GM23338 (cell line): ENCODE measurements around the gene SPATA2L. TPM values are rescaled to one million over a fixed set of nuclear protein-coding genes. Genes with fewer than 3 reads are reported as not detected.
"Not testable (repeated sequence)": the region's sequence is repeated elsewhere in the genome, so short reads cannot be mapped to it uniquely, and the experiment has no call there.

Experiments used
- ATAC-seq: fragments of 200-7000 bp; cut with Tn5 transposase; 3 replicates; pipeline ENCODE4 v1.9.1; 2020
- DNase-seq: peaks from one replicate; pipeline ENCODE4 v3.0.0-alpha.2; 2015; ENCODE audit warnings: low spot score
- H2AFZ ChIP-seq: fragments of 200-600 bp; sonication (generic); 2 replicates; pipeline ENCODE4 v1.8.0; 2016; ENCODE audit warnings: antibody characterized with exemption, mild to moderate bottlenecking, moderate library complexity
- H3F3A ChIP-seq: fragments of 200-600 bp; sonication (generic); replicated peaks from 2 replicates; pipeline ENCODE4 v1.8.0; 2017; ENCODE audit warnings: antibody characterized with exemption, mixed run types, low read depth
- H3K27ac ChIP-seq: fragments of 200-600 bp; sonication (generic); 2 replicates; pipeline ENCODE4 v1.6.1; 2016; ENCODE audit warnings: low read depth
- H3K27me3 ChIP-seq: fragments of 200-600 bp; sonication (generic); 2 replicates; pipeline ENCODE4 v1.8.0; 2016; ENCODE audit warnings: mild to moderate bottlenecking, mixed run types, moderate library complexity; ENCODE audit not compliant: insufficient read depth
- H3K36me3 ChIP-seq: fragments of 200-600 bp; sonication (generic); 2 replicates; pipeline ENCODE4 v1.8.0; 2016; ENCODE audit warnings: mild to moderate bottlenecking; ENCODE audit not compliant: insufficient read depth
- H3K4me1 ChIP-seq: fragments of 200-600 bp; sonication (generic); 2 replicates; pipeline ENCODE4 v1.8.0; 2016; ENCODE audit warnings: mild to moderate bottlenecking, moderate library complexity; ENCODE audit not compliant: insufficient read depth
- H3K4me2 ChIP-seq: fragments of 200-600 bp; sonication (generic); 2 replicates; pipeline ENCODE4 v1.7.1; 2017; ENCODE audit warnings: mixed run types
- H3K4me3 ChIP-seq: fragments of 200-600 bp; sonication (generic); 2 replicates; pipeline ENCODE4 v1.6.1; 2016; ENCODE audit warnings: mixed run types
- H3K79me2 ChIP-seq: fragments of 200-600 bp; sonication (generic); replicated peaks from 2 replicates; pipeline ENCODE4 v1.8.0; 2017; ENCODE audit warnings: mild to moderate bottlenecking; ENCODE audit not compliant: insufficient read depth
- H3K9me2 ChIP-seq: fragments of 200-600 bp; sonication (generic); 2 replicates; pipeline ENCODE4 v1.8.0; 2017; ENCODE audit not compliant: insufficient read depth
- H4K20me1 ChIP-seq: fragments of 200-600 bp; sonication (generic); replicated peaks from 2 replicates; pipeline ENCODE4 v1.8.0; 2017; ENCODE audit warnings: mild to moderate bottlenecking; ENCODE audit not compliant: insufficient read depth
- H3K27ac Mint-ChIP-seq: 2 replicates; pipeline ENCODE4 v1.8.0; 2020; ENCODE audit warnings: inconsistent platforms, mild to moderate bottlenecking, moderate library complexity, mixed read lengths
- H3K27me3 Mint-ChIP-seq: 3 replicates; pipeline ENCODE4 v1.8.0; 2022; ENCODE audit warnings: low read depth, mild to moderate bottlenecking, moderate library complexity, mixed read lengths, inconsistent platforms; ENCODE audit not compliant: insufficient read depth, poor library complexity
- H3K36me3 Mint-ChIP-seq: 3 replicates; pipeline ENCODE4 v1.8.0; 2021; ENCODE audit warnings: low read depth, mild to moderate bottlenecking, inconsistent platforms, moderate library complexity, mixed read lengths
- H3K4me1 Mint-ChIP-seq: 3 replicates; pipeline ENCODE4 v1.8.0; 2020; ENCODE audit warnings: mild to moderate bottlenecking, inconsistent platforms, mixed read lengths
- H3K4me3 Mint-ChIP-seq: 3 replicates; pipeline ENCODE4 v1.8.0; 2021; ENCODE audit warnings: moderate library complexity, mild to moderate bottlenecking, inconsistent platforms, mixed read lengths
- H3K9me3 Mint-ChIP-seq: 3 replicates; pipeline ENCODE4 v1.8.0; 2020; ENCODE audit warnings: moderate library complexity, mild to moderate bottlenecking, inconsistent platforms, mixed read lengths
- CREB1 ChIP-seq: fragments of 250-450 bp; sonication (Bioruptor Pico); IDR thresholded peaks from 2 replicates; pipeline ENCODE4 v1.5.0; 2020; ENCODE audit warnings: low read depth, mild to moderate bottlenecking, moderate library complexity
- JUNB ChIP-seq: IDR thresholded peaks from one replicate; pipeline ENCODE4 v1.6.1; 2016; ENCODE audit warnings: antibody characterized with exemption; ENCODE audit not compliant: unreplicated experiment
- NANOG ChIP-seq: IDR thresholded peaks from 2 replicates; pipeline ENCODE4 v1.6.1; 2016; ENCODE audit warnings: antibody characterized with exemption, borderline replicate concordance
- POLR2AphosphoS5 ChIP-seq: IDR thresholded peaks from 2 replicates; pipeline ENCODE4 v1.6.1; 2016; ENCODE audit warnings: antibody characterized with exemption, low read depth
- ZNF114 ChIP-seq: fragments of 250-450 bp; sonication (Bioruptor Pico); IDR thresholded peaks from 2 replicates; pipeline ENCODE4 v1.5.0; 2020; ENCODE audit warnings: mild to moderate bottlenecking, moderate library complexity
- ZNF462 ChIP-seq: fragments of 250-450 bp; sonication (Bioruptor Pico); IDR thresholded peaks from 2 replicates; pipeline ENCODE4 v1.5.0; 2020; ENCODE audit warnings: mild to moderate bottlenecking, moderate library complexity
- polyA plus RNA-seq: library from polyadenylated mRNA; unstranded; fragments of >200 nt; fragmentation: Nextera tagmentation; extraction: Ambion mirVana; gene quantifications from 2 replicates; pipeline ENCODE4 v1.2.1, GENCODE V29; 2016
- total RNA-seq: library from RNA; depleted of rRNA; stranded (reverse); fragments of >200 nt; shearing (Covaris generic); gene quantifications from 2 replicates; pipeline ENCODE4 v1.2.3, GENCODE V29; 2014

SPATA2L gene
- total and polyA plus RNA-seq, 2 experiments from 2014 or later, result 6.9 to 26.2 TPM

- no peaks in the 10 kb centered on the region for H3K9me3 Mint-ChIP-seq
- no peak for DNase-seq
- Histone ChIP-seq H3K27ac (0 out of 2 replicates have a peak overlapping the region, but pooled peaks have one; percentile 55), H3K27me3 (no peaks in the 10 kb centered on the region), H3F3A (peaks cover 9% of the 10 kb centered on the region; the same call in 1 of the 2 replicates), H3K9me2 (no peaks in the 10 kb centered on the region), H3K4me3 (no peak overlapping the region), H4K20me1 (peaks cover 4% of the 10 kb centered on the region), H2AFZ (no peak overlapping the region), H3K4me2 (no peak overlapping the region), H3K79me2 (no peaks in the 10 kb centered on the region), H3K4me1 (peaks cover 7% of the 10 kb centered on the region; the same call in 1 of the 2 replicates), H3K36me3 (0 out of 2 replicates have a peak, but pooled peaks cover 2% of the 10 kb centered on the region)
- no peak for TF ChIP-seq ZNF462 (CRISPR knock-in tag)
- peak; percentile 6; the same call in 1 of the 2 replicates for TF ChIP-seq POLR2AphosphoS5
- no peak for TF ChIP-seq JUNB
- no peak for TF ChIP-seq ZNF114 (CRISPR knock-in tag)
- TF ChIP-seq NANOG, result no peak
- no peak for TF ChIP-seq CREB1 (CRISPR knock-in tag)
- H3K36me3 Mint-ChIP-seq, result peaks cover 40% of the 10 kb centered on the region
- no peak overlapping the region for H3K27ac Mint-ChIP-seq
- peaks cover 24% of the 10 kb centered on the region for H3K27me3 Mint-ChIP-seq
- H3K4me1 Mint-ChIP-seq, result peaks cover 3% of the 10 kb centered on the region; the same call in 1 of the 3 replicates
- no peak for ATAC-seq
- no peak overlapping the region for H3K4me3 Mint-ChIP-seq
Observed at GRCh38 chr16:89695086-89695874, 6.2 kb downstream of the SPATA2L start.

GRCh38 chr16:89694784-89695085 lies 6.8 kb downstream of the SPATA2L start:
- H3K27ac Mint-ChIP-seq, H4K20me1 ChIP-seq, ATAC-seq, H3K4me3 Mint-ChIP-seq, H2AFZ ChIP-seq, DNase-seq, H3K9me2 ChIP-seq, H3F3A ChIP-seq, H3K4me1 Mint-ChIP-seq, H3K4me3 ChIP-seq, H3K4me2 ChIP-seq, H3K79me2 ChIP-seq, H3K36me3 ChIP-seq, H3K27me3 ChIP-seq, H3K4me1 ChIP-seq, H3K27ac ChIP-seq, H3K9me3 Mint-ChIP-seq: not testable (repeated sequence)
- Mint-ChIP-seq H3K36me3 (peaks cover 46% of the 10 kb centered on the region), H3K27me3 (peaks cover 24% of the 10 kb centered on the region)
